Activated B cell treated with CpG ODN at 0.5 μM for 24 hours (primary cell): ENCODE results near the gene SERPINC1. TPM values are rescaled to one million over a fixed set of nuclear protein-coding genes. Genes with fewer than 3 reads are reported as not detected.

ENCODE experiments used
- ATAC-seq: fragments of 200-7000 bp; cut with Tn5 transposase; one replicate; pipeline ENCODE4 v1.10.0; 2021; ENCODE audit warnings: low read depth, mild to moderate bottlenecking, moderate library complexity
- CTCF ChIA-PET: fragments of 350-600 bp; sonication (Branson Sonifier 250); formaldehyde crosslinking; loops from one replicate; lab custom pipeline; 2021; ENCODE audit warnings: antibody characterized with exemption; lab: Charles Lee
- POLR2A ChIA-PET: fragments of 350-600 bp; sonication (Branson Sonifier 250); formaldehyde crosslinking; loops from one replicate; lab custom pipeline; 2021; ENCODE audit warnings: antibody characterized with exemption; lab: Charles Lee
- DNase-seq: peaks from one replicate; pipeline ENCODE4 v3.0.0; 2022
- H3K27ac Mint-ChIP-seq: one replicate; pipeline ENCODE4 v1.8.0; 2020; ENCODE audit warnings: mixed read lengths
- H3K27me3 Mint-ChIP-seq: one replicate; pipeline ENCODE4 v1.8.0; 2021; ENCODE audit warnings: mixed read lengths
- H3K36me3 Mint-ChIP-seq: one replicate; pipeline ENCODE4 v1.8.0; 2021; ENCODE audit warnings: low read depth, mixed read lengths
- H3K4me1 Mint-ChIP-seq: one replicate; pipeline ENCODE4 v1.8.0; 2021; ENCODE audit warnings: mixed read lengths
- H3K4me3 Mint-ChIP-seq: one replicate; pipeline ENCODE4 v1.8.0; 2020; ENCODE audit warnings: mild to moderate bottlenecking, mixed read lengths
- H3K9me3 Mint-ChIP-seq: one replicate; pipeline ENCODE4 v1.8.0; 2020; ENCODE audit warnings: mixed read lengths
- CTCF ChIP-seq: fragments of 200-600 bp; IDR thresholded peaks from one replicate; pipeline ENCODE4 v1.8.0; 2022; ENCODE audit warnings: antibody characterized with exemption, mild to moderate bottlenecking
- intact Hi-C: fragments of 100-400 bp; cut with micrococcal nuclease; formaldehyde crosslinking; loops from one replicate; pipeline ENCODE4 v1.15.1; 2024
- total RNA-seq: library from RNA; stranded (reverse); gene quantifications from 2 replicates; pipeline ENCODE4 v1.2.3, GENCODE V29; 2022

The SERPINC1 gene
- total RNA-seq, 1 donor from 2014 or later: 0.24 TPM

DNA sequence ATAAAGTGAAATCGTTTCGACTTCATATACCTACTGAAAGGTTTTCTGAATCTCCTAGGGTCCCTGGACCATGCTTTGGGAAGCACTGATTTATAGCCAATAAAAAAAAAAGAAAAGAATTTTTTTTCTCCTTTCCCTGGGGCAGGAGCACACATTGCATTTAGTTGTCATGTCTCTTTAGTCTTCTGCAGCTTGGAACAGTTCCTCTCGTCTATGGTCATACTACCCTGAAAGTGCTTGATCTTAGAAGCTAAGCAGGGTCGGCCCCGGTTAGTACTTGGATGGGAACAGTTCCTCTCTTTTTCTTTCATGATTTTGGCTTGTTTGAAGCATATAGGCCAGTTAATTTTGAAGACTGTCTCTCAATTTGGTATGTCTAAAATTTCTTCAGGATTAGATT is 3.7 kb upstream of the SERPINC1 start:
- no peak for TF ChIP-seq CTCF
- intact Hi-C loops: no loop called here
- no peaks in the 10 kb centered on the region for H3K4me1 Mint-ChIP-seq
- no peak overlapping the region for H3K27ac Mint-ChIP-seq
- ATAC-seq: no peak
- ChIA-PET CTCF (no interaction called here), POLR2A (interaction anchor here (1.1 kb wide), 1 partner anchor 53 kb away, joined by 4 read pairs; the partner anchor contains the start of gene ZBTB37)
- no peaks in the 10 kb centered on the region for H3K9me3 Mint-ChIP-seq
- no peak for DNase-seq
- no peaks in the 10 kb centered on the region for H3K27me3 Mint-ChIP-seq
- no peak overlapping the region for H3K4me3 Mint-ChIP-seq
- H3K36me3 Mint-ChIP-seq: no peaks in the 10 kb centered on the region

DNA sequence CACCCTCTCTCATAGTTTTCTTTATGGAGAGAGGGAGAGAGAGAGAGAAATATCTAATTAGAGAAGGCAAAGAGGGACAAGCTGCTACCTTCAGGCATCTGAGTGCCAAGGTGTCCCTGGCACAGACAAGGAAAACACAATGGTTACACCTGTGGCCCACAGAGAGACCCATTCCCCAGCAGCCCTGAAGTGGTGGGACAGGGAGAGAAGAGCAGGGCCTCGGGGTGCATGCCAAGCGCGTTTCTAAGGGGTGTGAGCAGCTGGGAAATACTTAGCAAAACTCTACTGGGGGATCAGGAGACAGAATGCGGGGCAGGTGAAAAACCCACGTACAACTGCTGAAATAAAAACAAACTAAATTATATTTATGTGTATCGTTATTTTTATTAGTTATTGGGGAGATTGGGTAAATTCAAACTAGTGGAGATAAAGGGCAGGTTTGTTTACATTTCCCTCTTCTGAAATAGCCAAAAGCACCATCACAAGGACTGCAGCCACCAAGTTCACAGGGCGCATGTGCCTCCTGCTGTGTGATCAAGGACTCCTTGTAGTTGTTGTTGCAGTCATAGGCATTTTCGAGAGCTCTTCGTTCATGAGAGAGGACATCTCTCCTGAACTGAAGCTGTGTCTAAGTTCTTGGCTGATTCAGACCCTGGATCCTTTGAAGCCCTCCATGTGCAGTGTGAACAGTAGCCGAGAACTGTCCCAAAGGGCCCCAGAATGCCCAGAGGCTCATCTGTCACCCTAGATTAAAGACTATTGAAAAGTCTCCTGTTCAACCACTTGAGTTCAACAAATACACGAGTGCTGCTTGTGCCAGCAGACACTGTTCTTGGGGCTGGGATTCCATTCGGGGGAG is 737 bp upstream of the SERPINC1 start:
- H3K4me3 Mint-ChIP-seq: no peak overlapping the region
- no peaks in the 10 kb centered on the region for H3K9me3 Mint-ChIP-seq
- CTCF ChIA-PET: no interaction called here
- TF ChIP-seq CTCF: no peak
- no peak overlapping the region for H3K27ac Mint-ChIP-seq
- H3K36me3 Mint-ChIP-seq: no peaks in the 10 kb centered on the region
- H3K4me1 Mint-ChIP-seq: no peaks in the 10 kb centered on the region
- no peaks in the 10 kb centered on the region for H3K27me3 Mint-ChIP-seq
- intact Hi-C loops: no loop called here
- POLR2A ChIA-PET: interaction anchor here (0.6 kb wide), 1 partner anchor 1464 kb away, joined by 3 read pairs; no protein-coding TSS in a partner anchor
- ATAC-seq (no peak), DNase-seq (no peak)

DNA sequence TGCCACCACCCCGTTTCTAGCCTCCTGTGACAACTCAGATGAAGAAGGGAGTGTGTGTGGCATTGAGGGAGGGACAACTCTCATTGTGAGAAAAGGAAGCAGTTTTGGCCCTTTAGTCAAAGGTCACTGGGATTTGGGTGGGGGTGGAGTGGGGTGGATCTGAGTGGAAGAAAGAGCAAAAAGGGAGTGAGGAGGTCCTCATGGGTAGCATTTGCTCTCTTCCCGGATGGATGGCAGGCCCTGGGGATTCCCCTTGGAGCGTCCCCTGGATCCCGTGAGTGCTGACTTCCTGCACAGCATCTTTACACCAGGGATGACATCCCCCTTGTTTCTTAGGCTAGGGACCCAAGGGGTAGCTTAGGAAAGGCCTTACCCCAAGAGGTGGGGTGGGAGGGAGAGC is 460 bp downstream of the SERPINC1 start:
- Mint-ChIP-seq H3K9me3 (no peaks in the 10 kb centered on the region), H3K4me3 (no peak overlapping the region), H3K27me3 (no peaks in the 10 kb centered on the region), H3K4me1 (no peaks in the 10 kb centered on the region), H3K27ac (no peak overlapping the region), H3K36me3 (no peaks in the 10 kb centered on the region)
- intact Hi-C loops: no loop called here
- DNase-seq: no peak
- ChIA-PET POLR2A (no interaction called here), CTCF (no interaction called here)
- no peak for ATAC-seq
- TF ChIP-seq CTCF: no peak

GRCh38 chr1:173915596-173915995 is 1.5 kb downstream of the SERPINC1 start:
- ATAC-seq: no peak
- intact Hi-C loops: no loop called here
- no peak for DNase-seq
- ChIA-PET POLR2A (no interaction called here), CTCF (no interaction called here)
- Mint-ChIP-seq H3K9me3 (no peaks in the 10 kb centered on the region), H3K27me3 (no peaks in the 10 kb centered on the region), H3K4me1 (no peaks in the 10 kb centered on the region), H3K36me3 (no peaks in the 10 kb centered on the region), H3K27ac (no peak overlapping the region), H3K4me3 (no peak overlapping the region)
- no peak for TF ChIP-seq CTCF

- DNase-seq (no peak), ATAC-seq (no peak)
- no peaks in the 10 kb centered on the region for H3K27me3 Mint-ChIP-seq
- H3K4me3 Mint-ChIP-seq: no peak overlapping the region
- CTCF ChIA-PET: interaction anchor here (0.8 to 1.0 kb wide), 2 partner anchors 9 to 19 kb away, joined by 3 read pairs; no protein-coding TSS in a partner anchor
- no peak for TF ChIP-seq CTCF
- intact Hi-C loops: no loop called here
- H3K27ac Mint-ChIP-seq: no peak overlapping the region
- H3K9me3 Mint-ChIP-seq: no peaks in the 10 kb centered on the region
- POLR2A ChIA-PET: no interaction called here
- H3K4me1 Mint-ChIP-seq: no peaks in the 10 kb centered on the region
- H3K36me3 Mint-ChIP-seq: peaks cover 2% of the 10 kb centered on the region
Measured at GRCh38 chr1:173914366-173914871, 2.7 kb downstream of the SERPINC1 start.
